ENCODE data around the gene NPAS3.

NPAS3 gene

DNA sequence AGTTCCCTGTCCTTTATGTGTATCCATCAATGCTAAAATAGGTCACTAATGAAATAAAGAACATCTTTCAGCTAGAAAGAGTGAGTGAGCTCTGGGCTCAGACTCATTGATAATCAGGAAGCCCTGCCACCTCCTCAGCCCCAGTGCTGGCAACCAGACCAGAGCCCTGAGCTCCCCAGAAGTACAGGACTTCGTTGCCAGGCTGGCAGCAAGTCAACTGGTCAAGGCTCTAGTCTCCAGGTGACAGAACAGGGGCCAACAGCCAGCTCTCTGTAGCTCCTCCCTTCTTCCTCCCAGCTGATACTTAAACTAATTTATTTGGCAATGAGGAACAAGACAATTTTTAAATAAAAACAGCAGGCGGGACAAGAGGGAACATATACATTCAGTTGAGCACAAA is 866.9 kb downstream of the NPAS3 start:
- TF ChIP-seq, protein P1, sequence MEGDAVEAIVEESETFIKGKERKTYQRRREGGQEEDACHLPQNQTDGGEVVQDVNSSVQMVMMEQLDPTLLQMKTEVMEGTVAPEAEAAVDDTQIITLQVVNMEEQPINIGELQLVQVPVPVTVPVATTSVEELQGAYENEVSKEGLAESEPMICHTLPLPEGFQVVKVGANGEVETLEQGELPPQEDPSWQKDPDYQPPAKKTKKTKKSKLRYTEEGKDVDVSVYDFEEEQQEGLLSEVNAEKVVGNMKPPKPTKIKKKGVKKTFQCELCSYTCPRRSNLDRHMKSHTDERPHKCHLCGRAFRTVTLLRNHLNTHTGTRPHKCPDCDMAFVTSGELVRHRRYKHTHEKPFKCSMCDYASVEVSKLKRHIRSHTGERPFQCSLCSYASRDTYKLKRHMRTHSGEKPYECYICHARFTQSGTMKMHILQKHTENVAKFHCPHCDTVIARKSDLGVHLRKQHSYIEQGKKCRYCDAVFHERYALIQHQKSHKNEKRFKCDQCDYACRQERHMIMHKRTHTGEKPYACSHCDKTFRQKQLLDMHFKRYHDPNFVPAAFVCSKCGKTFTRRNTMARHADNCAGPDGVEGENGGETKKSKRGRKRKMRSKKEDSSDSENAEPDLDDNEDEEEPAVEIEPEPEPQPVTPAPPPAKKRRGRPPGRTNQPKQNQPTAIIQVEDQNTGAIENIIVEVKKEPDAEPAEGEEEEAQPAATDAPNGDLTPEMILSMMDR (conservative IDR thresholded peaks at IDR 0.05; ENCODE audit: low read depth) = no peak
- DNase-seq (ENCODE audit: low spot score) = no peak
- ChIA-PET POLR2A (ENCODE audit: low non-redundant PET) (no interaction called here), CTCF (interaction anchor here (0.6 kb wide), 1 partner anchor 113 kb away, joined by 3 read pairs; no protein-coding TSS in a partner anchor)
- no peak overlapping the region for H3K27ac ChIP-seq

GRCh38 chr14:33806905-33807304 is 868.2 kb downstream of the NPAS3 start:
- POLR2A ChIA-PET (ENCODE audit: low non-redundant PET) = no interaction called here
- TF ChIP-seq, protein P1 (conservative IDR thresholded peaks at IDR 0.05; ENCODE audit: low read depth) = no peak
- CTCF ChIA-PET = no interaction called here
- H3K27ac ChIP-seq = no peak overlapping the region
- no peak for DNase-seq (ENCODE audit: low spot score)

GRCh38 chr14:33808187-33808586 is 869.5 kb downstream of the NPAS3 start:
- TF ChIP-seq, protein P1 (conservative IDR thresholded peaks at IDR 0.05; ENCODE audit: low read depth) = no peak
- no peak overlapping the region for H3K27ac ChIP-seq
- ChIA-PET POLR2A (ENCODE audit: low non-redundant PET) (no interaction called here), CTCF (no interaction called here)
- DNase-seq (ENCODE audit: low spot score) = no peak

- no peak overlapping the region for H3K27ac ChIP-seq
- ChIA-PET CTCF (interaction anchor here (0.6 to 1.0 kb wide), 3 partner anchors 17 to 1388 kb away, joined by 3 read pairs; no protein-coding TSS in a partner anchor), POLR2A (ENCODE audit: low non-redundant PET) (no interaction called here)
- DNase-seq (ENCODE audit: low spot score) = no peak
- TF ChIP-seq, protein P1 (conservative IDR thresholded peaks at IDR 0.05; ENCODE audit: low read depth) = no peak
Observed at GRCh38 chr14:33809396-33809981, 870.8 kb downstream of the NPAS3 start.

- ChIA-PET POLR2A (ENCODE audit: low non-redundant PET) (no interaction called here), CTCF (interaction anchor here (0.6 to 1.0 kb wide), 2 partner anchors 17 to 1389 kb away, joined by 3 read pairs; no protein-coding TSS in a partner anchor)
- no peak overlapping the region for H3K27ac ChIP-seq
- no peak for DNase-seq (ENCODE audit: low spot score)
- TF ChIP-seq, protein P1 (conservative IDR thresholded peaks at IDR 0.05; ENCODE audit: low read depth) = no peak
Observed at GRCh38 chr14:33810308-33810707, 871.6 kb downstream of the NPAS3 start.

- CTCF ChIA-PET = interaction anchor here (0.6 kb wide), 1 partner anchor 1203 kb away, joined by 3 read pairs; no protein-coding TSS in a partner anchor
- H3K27ac ChIP-seq = no peak overlapping the region
- DNase-seq (ENCODE audit: low spot score) = no peak
- POLR2A ChIA-PET (ENCODE audit: low non-redundant PET) = no interaction called here
- TF ChIP-seq, protein P1 (conservative IDR thresholded peaks at IDR 0.05; ENCODE audit: low read depth) = no peak
Observed at GRCh38 chr14:33811721-33812120, 873.0 kb downstream of the NPAS3 start.

Measured in RWPE1 (cell line).